HG03108 (cell line): ENCODE measurements around the gene GLUL.
A peak's percentile ranks its signal among the peaks of the same experiment; 100 is the strongest.
"Not testable (repeated sequence)": the region's sequence is repeated elsewhere in the genome, so short reads cannot be mapped to it uniquely, and the experiment has no call there.

Experiments
- ATAC-seq: cut with Tn5 transposase; IDR thresholded peaks from one replicate; pipeline ENCODE4 v1.9.1; 2021; ENCODE audit warnings: moderate library complexity; ENCODE audit not compliant: unreplicated experiment

The GLUL gene

GRCh38 chr1:182395906-182396305 lies 4.3 kb upstream of the GLUL start:
- no peak for ATAC-seq

DNA sequence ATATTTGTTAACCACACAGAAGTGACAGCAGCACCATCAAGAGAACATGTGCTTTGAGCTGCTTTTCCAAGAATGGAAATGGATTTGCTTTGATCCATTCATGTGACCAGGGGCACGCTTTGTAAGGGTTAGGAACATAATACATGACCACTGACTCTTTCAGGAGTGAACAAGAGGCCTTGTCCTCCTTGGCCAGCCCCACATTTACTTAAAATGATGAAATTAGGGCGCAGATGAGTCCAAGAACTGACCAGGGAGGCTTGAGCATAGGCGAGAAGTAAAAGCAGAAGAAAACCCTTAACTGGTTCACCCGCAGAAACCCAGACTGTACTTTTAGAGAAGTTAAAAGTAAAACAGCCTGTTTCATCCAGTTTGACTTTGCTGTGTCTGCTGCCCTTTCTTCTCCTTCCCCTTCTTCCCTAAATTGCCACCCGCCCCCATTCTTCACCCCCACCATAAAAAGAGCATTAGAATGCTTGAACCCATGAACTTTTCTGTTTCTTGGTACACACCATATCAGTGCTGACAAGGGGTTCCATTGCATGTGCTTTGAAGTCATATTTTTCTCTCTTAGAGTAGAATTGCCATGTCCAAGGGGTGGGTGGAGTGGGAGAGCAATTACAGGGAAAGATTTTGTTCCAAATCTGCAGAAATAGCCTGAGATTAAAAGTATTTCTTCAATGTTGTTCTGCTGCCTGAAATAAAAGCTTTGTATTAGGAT lies 2.6 kb upstream of the GLUL start:
- no peak for ATAC-seq

DNA sequence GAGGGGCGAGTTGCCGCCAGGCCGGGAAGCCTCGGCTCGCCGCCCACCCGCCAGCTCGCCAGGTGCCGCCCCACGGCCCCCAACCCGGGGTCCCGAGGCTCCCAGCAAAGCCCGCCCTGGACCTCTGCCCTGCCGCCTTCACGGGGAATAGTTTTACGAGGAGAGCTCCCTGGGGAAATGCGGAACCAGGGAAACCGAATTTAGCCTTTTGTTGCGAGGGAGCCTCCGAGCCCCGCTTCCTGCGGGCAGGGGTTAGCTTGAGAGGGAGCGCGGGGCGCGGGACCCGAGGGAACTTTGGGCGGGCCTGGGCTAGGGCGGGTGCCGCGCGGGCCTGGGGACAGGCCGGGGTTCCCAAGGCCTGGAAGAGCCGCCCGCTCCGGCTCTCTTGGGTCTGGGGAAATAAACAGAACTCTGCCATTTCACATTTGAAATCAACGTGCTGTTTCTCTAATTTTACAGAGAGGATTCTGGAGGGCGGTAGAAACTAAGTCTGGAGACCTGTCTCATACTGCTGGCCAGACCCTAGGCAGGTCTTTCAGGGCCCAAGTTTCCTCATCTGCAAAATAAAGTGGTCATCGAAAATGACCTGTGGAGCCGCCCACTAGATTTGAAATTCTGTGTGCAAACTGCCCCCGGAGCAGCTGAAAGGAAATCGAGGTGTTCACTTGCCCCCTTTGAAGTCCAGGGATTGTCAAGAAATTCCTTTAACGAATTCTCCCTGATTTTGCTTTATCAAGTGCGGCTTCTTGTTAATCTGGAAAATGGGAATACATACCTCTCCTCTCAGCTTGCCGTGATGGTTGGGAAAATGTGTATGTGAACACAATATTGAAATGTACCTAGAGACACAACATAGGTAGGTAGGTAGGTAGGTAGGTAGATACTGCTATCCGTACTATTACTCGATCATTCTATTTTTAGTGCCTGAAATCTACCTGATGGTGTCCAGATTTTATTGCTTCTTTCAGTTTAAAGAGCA lies 749 bp upstream of the GLUL start:
- peak; percentile 11 for ATAC-seq

DNA sequence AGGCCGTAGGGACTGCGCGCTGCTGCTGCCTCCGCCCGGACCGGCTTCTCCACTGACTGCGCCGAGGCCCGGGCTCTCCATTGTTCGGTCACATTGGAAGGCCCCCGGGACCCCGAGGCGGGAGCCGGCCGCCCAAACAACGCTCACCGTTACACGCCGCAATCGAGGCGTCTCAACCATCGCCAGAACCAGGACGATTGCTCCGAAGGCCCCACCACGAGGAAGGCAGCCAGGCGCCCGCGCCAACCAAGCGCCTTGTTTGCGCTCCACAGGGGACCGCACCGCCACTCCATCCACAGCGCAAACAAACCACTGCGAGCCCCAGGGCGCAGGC lies 595 bp downstream of the GLUL start:
- ATAC-seq, result no peak

DNA sequence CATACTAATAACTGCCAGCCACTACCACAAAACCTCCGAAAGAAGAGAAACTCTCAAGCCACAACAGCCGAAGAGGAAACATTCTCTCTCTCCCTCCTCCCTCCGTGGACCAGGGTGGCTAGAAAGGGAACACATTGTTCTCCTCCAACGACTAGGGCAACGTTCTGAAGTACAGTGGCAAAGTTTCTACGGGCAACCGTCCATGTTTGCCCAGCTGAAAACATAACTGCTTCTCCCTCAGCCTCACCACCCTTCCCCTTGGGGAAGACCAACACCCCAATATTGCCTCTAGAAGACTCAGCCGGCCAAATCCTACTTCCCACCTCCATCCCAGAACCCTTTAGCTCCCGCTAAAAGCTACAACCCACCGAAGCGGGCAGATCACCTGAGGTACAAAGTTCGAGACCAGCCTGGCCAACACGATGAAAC lies 2.0 kb downstream of the GLUL start:
- ATAC-seq, result no peak

DNA sequence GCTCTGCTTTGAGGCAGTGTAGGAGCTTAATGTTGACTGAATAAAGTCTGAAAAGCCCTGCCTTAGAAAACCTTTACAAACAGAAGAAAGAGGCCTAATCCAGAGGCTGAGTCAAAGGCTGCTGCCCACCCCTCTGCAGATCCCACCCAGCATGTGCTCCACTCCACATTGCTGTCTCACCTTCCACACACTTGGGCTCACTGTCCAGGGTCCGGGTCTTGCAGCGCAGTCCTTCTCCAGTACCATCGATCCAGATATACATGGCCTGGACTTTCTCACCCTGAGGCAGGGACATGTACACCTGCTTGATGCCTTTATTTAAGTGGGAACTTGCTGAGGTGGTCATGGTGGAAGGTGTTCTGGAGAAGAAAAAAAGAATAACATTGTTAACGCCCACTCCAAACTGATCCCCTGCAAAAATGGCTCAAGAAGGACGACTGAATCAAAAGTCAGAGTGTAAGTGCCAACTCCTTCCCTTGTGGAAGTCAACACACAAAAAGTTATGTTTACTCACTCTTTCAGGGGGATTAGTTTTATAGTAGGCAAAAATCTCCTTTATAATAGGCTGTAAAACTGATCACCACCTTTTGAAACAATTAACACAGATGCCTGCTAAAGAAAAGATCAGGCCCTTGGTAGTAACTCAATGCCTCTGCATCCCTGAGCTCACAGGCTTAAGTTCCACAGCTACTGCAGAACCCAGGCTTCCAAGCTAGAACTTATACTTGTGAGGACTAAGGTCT lies 3.0 kb downstream of the GLUL start:
- no peak for ATAC-seq

DNA sequence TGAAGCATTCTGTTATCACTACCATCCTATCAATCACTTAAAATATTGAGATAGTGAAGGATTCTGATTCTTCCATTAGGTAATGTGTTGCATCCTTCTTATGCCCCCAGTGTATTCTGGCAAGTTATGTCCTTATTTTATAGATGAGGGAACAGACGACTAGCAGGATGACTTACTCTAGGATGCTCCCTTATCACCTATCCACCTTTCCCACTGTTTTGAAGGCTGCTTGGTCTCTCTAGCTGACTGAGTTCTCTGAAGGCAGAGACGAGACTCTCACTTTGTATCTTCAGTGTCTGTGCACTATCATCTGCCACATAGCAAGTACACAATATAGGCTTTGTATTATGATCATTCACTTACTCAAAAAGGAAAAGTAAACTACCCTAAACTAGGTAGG lies 4.0 kb downstream of the GLUL start:
- ATAC-seq, result no peak

- ATAC-seq, result no peak
These were observed 4.6 kb downstream of the GLUL start for GRCh38 chr1:182386980-182387379.

DNA sequence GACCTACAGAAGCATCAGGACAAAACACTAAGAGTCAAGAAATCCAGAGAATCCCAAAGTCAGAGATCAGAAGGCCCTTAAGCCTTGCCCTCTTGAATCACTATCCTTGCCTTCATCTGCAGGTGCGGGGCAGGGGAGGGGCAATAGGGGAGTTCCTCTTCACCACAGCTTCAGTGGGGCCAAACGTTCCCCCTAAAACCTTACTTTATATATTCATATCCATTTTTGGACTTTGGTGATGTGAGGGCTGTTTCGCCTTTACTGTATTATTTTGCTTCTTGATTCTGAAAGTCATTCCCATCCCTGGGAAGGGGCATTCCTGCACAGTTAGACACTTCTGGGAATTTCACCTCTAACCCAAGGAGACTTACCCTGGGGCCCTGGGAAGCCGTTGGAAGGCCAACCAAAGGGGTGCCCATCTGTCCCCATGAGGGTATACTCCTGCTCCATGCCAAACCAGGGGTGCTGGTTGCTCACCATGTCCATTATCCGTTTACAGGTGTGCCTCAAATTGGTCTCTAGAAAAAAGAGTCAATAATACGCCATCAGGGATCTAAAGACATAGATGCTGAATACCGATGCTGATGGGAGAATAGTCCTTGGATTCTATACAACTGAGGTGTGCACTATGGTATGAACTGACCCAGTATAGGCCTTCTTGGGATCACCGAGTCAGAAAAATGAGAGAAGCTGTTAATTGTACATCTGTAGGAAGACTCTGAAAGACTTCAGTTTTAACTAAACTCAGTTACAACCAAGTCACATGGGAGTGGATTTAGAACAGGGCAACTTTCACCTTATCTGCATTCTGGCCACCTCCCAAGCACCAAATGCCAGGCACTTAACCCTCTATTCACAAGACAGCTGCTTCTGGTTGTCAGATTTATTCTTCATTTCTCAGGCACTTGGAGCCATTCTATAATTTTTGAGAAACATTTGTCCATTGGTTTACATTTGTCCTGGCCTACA lies 5.4 kb downstream of the GLUL start:
- no peak for ATAC-seq

GRCh38 chr1:182384387-182384960 lies 7.1 kb downstream of the GLUL start:
- no peak for ATAC-seq

DNA sequence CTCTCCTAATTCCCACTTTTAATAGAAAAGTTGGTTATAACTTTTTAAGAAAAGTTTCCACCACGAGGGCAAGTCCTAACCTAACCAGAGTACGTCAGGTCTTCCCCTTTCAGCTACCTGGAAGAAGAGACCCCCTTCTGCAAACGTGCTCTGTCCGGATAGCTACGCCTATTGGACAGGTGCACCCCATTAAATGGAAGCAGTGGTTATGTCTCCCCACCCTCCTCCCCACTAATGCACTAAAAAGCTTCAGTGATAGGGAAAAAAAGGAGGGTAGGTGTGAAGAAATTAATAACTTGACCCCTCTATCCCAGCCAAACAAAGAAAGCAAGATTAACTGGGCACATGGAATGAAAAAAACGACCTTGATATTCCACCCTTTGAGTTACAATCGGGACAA lies 7.7 kb downstream of the GLUL start:
- ATAC-seq, result no peak

DNA sequence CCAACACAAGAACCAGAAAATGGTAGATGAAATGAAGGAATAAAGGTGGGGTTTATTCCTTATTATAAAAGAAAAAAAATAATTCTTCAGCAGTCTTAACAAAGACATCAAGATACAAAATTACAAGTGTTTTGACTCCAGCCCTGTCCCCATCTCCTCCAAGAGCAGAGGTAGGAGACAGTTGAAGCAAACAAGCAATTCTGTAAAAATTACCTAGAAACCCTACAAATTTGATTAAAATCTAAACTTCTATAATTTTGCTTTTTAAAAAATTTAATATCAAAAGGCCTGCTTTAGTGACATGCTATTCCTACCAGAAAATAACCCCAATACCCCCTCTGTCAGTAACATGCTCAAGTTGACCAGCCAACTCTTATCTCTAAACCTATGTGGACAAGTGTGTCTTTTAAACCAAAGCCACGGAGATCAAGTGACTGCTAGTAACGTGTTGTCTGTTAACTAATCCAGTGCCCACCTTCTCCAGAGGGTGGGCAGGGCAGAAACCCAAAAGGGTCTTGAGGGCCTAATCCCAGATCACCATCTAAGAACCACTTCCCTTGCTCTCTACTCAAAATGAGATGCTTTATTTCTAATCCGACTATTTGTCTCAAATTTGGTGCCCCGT lies 8.4 kb downstream of the GLUL start:
- ATAC-seq, result no peak

DNA sequence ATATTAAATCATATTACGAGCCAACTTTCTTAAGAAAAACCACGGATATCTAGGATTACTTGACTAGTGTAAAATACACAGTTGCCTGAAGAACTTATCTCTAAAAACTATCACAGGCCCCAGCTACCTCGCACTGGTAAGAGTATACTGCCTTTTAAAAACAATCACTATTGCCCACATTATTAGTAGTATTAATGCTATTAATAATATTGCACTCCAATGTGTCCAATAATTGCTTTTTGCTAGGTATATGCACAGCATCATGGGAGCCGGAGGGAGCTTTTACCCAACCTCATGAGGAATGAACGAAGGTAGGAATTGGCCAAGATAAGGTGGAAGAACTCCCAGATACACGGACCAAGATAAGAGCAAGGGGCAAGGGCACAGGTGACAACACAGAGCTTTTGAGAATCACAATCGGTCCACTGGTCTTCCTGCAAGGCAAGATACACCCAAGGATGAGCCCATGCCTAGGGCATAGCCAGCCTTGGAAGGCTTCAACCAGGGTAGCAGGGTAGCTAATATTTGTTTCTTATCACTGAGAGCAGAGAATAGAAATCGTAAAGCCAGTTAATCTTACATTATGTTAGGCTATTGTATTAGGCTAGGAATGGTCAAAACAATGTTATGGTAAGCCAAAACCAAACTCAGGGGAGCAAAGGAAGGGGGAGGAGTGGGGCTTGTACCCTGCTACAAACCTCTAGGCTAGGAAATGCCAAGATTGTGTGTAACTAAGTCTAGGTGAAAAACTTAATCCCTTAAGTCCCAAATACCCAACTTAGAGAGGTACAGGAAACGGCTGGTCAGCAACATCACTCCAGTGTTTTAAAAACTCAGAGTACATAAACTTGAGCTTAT lies 9.4 kb downstream of the GLUL start:
- ATAC-seq, result no peak

GRCh38 chr1:182380199-182380598 lies 11.4 kb downstream of the GLUL start:
- no peak for ATAC-seq

DNA sequence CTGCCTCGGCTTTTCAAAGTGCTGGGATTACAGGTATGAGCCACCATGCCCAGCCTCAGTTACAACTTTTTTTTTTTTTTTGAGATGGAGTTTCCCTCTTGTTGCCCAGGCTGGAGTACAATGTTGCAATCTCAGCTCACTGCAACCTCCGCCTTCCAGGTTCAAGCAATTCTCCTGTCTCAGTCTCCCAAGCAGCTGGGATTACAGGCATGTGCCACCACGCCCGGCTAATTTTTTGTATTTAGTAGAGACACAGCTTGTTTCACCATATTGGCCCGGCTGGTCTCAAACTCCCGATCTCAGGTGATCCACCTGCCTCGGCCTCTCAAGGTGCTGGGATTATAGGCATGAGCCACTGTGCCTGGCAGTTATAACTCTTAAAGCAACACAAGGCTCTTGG lies 11.8 kb downstream of the GLUL start:
- ATAC-seq, result not testable (repeated sequence)

GRCh38 chr1:182376936-182377574 lies 14.5 kb downstream of the GLUL start:
- ATAC-seq, result no peak

- ATAC-seq, result no peak
These were observed 17.3 kb downstream of the GLUL start for GRCh38 chr1:182374101-182374834.
